Esophagus squamous epithelium (tissue), 5 donors: Measurements from ENCODE around the gene NEDD4L. TPM values are rescaled to one million over a fixed set of nuclear protein-coding genes. Genes with fewer than 3 reads are reported as not detected.

Source experiments
- DNase-seq: peaks from one replicate; lab custom pipeline; 2025; lab: John Stamatoyannopoulos, UW
- H3K27ac ChIP-seq, 4 donors: fragments of 200-600 bp; sonication (generic); one replicate each; pipeline ENCODE4 v1.5.1; 2016 to 2019; ENCODE audit warnings: mild to moderate bottlenecking in 1 of 4
- H3K27me3 ChIP-seq, 4 donors: fragments of 200-600 bp; sonication (generic); 1 replicate in 3 of 4; 2 replicates in 1 of 4; pipeline versions ENCODE4 v1.5.1 to v1.6.0; 2017 to 2021; ENCODE audit warnings: antibody characterized with exemption in 1 of 4
- H3K36me3 ChIP-seq, 3 donors: fragments of 200-600 bp; sonication (generic); one replicate each; pipeline ENCODE4 v1.5.1; 2016 to 2019
- H3K4me1 ChIP-seq, 3 donors: fragments of 200-600 bp; sonication (generic); one replicate each; pipeline ENCODE4 v1.5.1; 2017 to 2019
- H3K4me3 ChIP-seq, 4 donors: fragments of 200-600 bp; sonication (generic); 1 replicate in 3 of 4; 2 replicates in 1 of 4; pipeline ENCODE4 v1.5.1; 2016 to 2019; ENCODE audit warnings: mild to moderate bottlenecking in 2 of 4, moderate library complexity in 1 of 4
- H3K9me3 ChIP-seq, 3 donors: fragments of 200-600 bp; sonication (generic); one replicate each; pipeline ENCODE4 v1.5.1; 2016 to 2019
- POLR2A ChIP-seq, 4 donors: fragments of 450-650 bp; IDR thresholded peaks; one replicate each; pipeline ENCODE4 v1.6.1; 2017; ENCODE audit warnings: antibody characterized with exemption in 4 of 4, mild to moderate bottlenecking in 4 of 4, moderate library complexity in 3 of 4
- WGBS, 2 donors: methylation state at CpG; one replicate each; pipeline ENCODE4 v1.1.5; 2018; 5-methylcytosine and 5-hydroxymethylcytosine counted together
- intact Hi-C: fragments of 100-400 bp; cut with DNase I; formaldehyde crosslinking; loops from one replicate; pipeline ENCODE4 v1.15.0; 2022
- total RNA-seq, 4 donors: library from RNA; depleted of rRNA; stranded (reverse); fragments of >200 nt; gene quantifications; one replicate each; pipeline ENCODE4 v1.1.0, GENCODE V29; 2016
- TF ChIP-seq, protein P1 (sequence below), 6 experiments: fragments of 450-650 bp in 4 of 6; fragments of 200-600 bp in 2 of 6; sonication (generic) in 2 of 6; IDR thresholded peaks; one replicate each; pipeline ENCODE4 v1.5.1; 2016 to 2019; ENCODE audit warnings: antibody characterized with exemption in 6 of 6, mild to moderate bottlenecking in 4 of 6, moderate library complexity in 4 of 6
- donor health status: DM: yes; HTN: yes; CAD: no.

The NEDD4L gene
- total RNA-seq, 4 donors from 2014 or later, result 17.0 to 27.6 (median 21.9) TPM

GRCh38 chr18:58409802-58410445, 365.9 kb downstream of the NEDD4L start:
- H3K36me3 ChIP-seq, result no peaks in the 10 kb centered on the region
- TF ChIP-seq POLR2A (IDR thresholded peaks at IDR 0.05), result no peak
- TF ChIP-seq, protein P1, sequence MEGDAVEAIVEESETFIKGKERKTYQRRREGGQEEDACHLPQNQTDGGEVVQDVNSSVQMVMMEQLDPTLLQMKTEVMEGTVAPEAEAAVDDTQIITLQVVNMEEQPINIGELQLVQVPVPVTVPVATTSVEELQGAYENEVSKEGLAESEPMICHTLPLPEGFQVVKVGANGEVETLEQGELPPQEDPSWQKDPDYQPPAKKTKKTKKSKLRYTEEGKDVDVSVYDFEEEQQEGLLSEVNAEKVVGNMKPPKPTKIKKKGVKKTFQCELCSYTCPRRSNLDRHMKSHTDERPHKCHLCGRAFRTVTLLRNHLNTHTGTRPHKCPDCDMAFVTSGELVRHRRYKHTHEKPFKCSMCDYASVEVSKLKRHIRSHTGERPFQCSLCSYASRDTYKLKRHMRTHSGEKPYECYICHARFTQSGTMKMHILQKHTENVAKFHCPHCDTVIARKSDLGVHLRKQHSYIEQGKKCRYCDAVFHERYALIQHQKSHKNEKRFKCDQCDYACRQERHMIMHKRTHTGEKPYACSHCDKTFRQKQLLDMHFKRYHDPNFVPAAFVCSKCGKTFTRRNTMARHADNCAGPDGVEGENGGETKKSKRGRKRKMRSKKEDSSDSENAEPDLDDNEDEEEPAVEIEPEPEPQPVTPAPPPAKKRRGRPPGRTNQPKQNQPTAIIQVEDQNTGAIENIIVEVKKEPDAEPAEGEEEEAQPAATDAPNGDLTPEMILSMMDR (IDR thresholded peaks at IDR 0.05), result no peak
- no peak for DNase-seq
- H3K4me1 ChIP-seq, result no peaks in the 10 kb centered on the region
- H3K4me3 ChIP-seq, result no peak overlapping the region
- H3K27me3 ChIP-seq, result peaks cover 0 to 8% (median 0%) of the 10 kb centered on the region in 4 donors
- no peak overlapping the region for H3K27ac ChIP-seq
- intact Hi-C loops, result loop anchor here (10.0 kb wide), 1 partner anchor 85 kb away; no protein-coding TSS in a partner anchor
- no peaks in the 10 kb centered on the region for H3K9me3 ChIP-seq
- 92 to 94% methylated on average over 5 of the region's 5 CpGs for WGBS, 2 donors

DNA sequence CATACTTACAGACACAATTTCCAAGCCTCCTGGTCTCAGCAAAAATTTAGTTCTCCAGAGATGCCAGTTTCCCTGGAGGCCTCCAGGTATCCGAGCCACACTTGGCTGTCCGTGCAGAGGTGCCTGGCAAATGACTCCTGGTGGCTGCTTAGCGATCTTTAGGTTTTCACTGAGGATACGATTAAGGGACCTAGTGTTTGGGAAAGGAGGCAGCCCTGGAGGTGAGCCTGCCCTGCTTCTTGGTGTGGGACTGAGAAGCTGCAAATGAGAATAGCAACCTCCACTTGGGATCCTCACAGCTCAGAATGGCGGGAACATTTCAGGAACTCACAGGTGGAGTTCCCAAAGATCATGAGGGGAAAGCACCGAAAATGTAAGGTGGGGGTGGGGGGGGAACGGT, 367.3 kb downstream of the NEDD4L start:
- Histone ChIP-seq H3K4me3 (no peak overlapping the region), H3K36me3 (no peaks in the 10 kb centered on the region), H3K27me3 (peaks cover 0 to 8% (median 0%) of the 10 kb centered on the region in 4 donors), H3K4me1 (no peaks in the 10 kb centered on the region), H3K27ac (no peak overlapping the region), H3K9me3 (no peaks in the 10 kb centered on the region)
- 82 to 93% methylated on average over 5 to 7 of the region's 7 CpGs for WGBS, 2 donors
- intact Hi-C loops, result no loop called here
- DNase-seq, result no peak
- no peak for TF ChIP-seq POLR2A (IDR thresholded peaks at IDR 0.05)
- TF ChIP-seq, protein P1 (IDR thresholded peaks at IDR 0.05), result no peak

DNA sequence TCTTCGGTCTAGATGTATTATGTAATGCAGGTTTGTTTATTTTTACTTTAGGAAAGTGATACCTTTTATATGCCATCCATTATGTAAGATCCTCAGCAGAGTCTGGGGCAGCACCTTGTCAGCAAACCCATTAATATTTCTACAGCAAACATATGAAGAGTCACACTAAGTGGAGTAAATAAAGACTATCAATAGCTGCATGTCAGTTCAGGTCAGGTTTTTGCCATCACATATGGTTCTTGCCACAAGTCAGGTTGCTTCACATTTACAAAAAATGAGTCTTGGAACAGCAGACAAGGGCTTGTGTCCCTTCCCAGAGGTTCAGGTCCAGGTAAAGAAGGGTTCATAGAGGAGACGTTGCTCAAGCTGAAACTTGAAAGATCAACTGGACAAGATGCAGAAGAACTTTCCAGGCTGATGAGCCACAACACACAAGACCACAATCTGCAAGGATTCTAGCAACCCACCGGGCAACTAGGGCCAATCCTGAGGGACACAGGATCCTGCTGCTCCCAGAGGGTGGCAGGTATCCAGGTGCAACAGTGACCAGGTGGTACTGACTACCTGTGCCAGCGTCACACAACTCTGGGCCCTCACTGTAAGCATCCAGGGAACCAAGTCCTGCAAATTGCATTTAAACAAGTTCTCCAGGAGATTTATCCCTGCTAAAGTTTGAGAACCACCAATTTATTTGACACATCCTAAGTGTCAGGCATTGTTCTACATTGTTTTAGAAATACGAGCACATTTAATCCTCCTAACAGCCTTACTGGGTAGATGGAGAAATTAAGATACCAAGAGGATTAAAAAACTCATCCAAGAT, 369.0 kb downstream of the NEDD4L start:
- intact Hi-C loops, result no loop called here
- H3K9me3 ChIP-seq, result no peaks in the 10 kb centered on the region
- peaks cover 0 to 8% (median 0%) of the 10 kb centered on the region in 4 donors for H3K27me3 ChIP-seq
- WGBS, 2 donors, result 77 to 83% methylated on average over 4 to 5 of the region's 5 CpGs
- TF ChIP-seq, protein P1 (IDR thresholded peaks at IDR 0.05), result no peak
- TF ChIP-seq POLR2A (IDR thresholded peaks at IDR 0.05), result no peak
- H3K4me3 ChIP-seq, result no peak overlapping the region
- DNase-seq, result no peak
- no peaks in the 10 kb centered on the region for H3K4me1 ChIP-seq
- H3K36me3 ChIP-seq, result no peaks in the 10 kb centered on the region
- H3K27ac ChIP-seq, result no peak overlapping the region

- Histone ChIP-seq H3K4me1 (no peaks in the 10 kb centered on the region), H3K4me3 (no peak overlapping the region), H3K27me3 (peaks cover 0 to 8% (median 0%) of the 10 kb centered on the region in 4 donors), H3K36me3 (no peaks in the 10 kb centered on the region), H3K27ac (no peak overlapping the region), H3K9me3 (no peaks in the 10 kb centered on the region)
- 79 to 91% methylated on average over 8 to 9 of the region's 12 CpGs for WGBS, 2 donors
- TF ChIP-seq, protein P1 (IDR thresholded peaks at IDR 0.05), result no peak
- TF ChIP-seq POLR2A (IDR thresholded peaks at IDR 0.05), result no peak
- intact Hi-C loops, result no loop called here
- no peak for DNase-seq
Observed at GRCh38 chr18:58413667-58414628, 369.9 kb downstream of the NEDD4L start.
